ENCODE measurements around the gene EFNA2.
"Not testable (repeated sequence)": the region's sequence is repeated elsewhere in the genome, so short reads cannot be mapped to it uniquely, and the experiment has no call there.

Gene EFNA2

DNA sequence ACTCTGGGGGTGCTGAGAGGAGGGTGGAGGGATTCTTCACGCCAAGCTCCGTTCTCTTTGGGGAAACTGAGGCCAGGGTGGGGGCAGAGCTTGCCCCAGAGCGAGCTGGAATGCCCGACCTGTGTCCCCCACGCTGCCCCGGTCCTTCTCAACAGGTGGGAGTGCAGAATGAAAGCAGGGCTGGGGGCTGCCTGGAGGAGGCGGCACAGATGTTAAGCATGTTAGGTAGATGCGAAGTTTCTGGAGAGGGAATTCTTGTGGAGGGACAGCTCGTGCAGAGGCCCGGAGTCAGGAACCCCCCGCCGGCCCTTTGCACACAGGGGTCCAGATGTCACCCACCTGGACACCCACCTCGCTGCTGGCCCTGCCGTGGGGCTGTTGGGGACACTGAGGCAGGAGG lies 9.0 kb downstream of the EFNA2 start:
- DNase-seq: no peak

DNA sequence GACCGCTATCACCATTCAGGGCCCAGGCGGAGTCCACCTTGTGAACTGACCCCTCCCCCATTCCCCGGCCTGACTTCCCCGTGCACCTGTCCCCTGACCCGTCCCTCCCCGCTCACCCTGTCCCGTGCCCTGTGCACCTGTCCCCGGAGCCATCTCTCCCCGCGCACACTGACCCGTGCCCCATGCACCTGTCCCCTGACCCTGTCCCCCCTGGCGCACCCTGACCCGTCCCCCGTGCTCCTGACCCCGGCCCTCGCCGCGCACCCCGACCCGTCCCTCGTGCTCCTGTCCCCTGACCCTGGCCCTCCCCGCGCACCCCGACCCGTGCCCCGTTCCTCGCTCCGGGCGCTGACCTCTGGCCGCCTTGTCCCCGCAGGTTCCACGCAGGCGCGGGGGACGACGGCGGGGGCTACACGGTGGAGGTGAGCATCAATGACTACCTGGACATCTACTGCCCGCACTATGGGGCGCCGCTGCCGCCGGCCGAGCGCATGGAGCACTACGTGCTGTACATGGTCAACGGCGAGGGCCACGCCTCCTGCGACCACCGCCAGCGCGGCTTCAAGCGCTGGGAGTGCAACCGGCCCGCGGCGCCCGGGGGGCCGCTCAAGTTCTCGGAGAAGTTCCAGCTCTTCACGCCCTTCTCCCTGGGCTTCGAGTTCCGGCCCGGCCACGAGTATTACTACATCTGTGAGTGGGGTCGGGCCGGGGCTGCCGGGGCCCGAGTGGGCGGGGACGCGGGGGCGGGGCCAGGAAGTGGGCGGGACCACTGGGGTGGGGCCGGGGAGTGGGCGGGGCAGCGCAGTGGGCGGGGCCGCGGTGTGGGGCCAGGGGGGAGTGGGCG lies 9.7 kb downstream of the EFNA2 start:
- no peak for DNase-seq

GRCh38 chr19:1296078-1296477 lies 10.4 kb downstream of the EFNA2 start:
- no peak for DNase-seq

DNA sequence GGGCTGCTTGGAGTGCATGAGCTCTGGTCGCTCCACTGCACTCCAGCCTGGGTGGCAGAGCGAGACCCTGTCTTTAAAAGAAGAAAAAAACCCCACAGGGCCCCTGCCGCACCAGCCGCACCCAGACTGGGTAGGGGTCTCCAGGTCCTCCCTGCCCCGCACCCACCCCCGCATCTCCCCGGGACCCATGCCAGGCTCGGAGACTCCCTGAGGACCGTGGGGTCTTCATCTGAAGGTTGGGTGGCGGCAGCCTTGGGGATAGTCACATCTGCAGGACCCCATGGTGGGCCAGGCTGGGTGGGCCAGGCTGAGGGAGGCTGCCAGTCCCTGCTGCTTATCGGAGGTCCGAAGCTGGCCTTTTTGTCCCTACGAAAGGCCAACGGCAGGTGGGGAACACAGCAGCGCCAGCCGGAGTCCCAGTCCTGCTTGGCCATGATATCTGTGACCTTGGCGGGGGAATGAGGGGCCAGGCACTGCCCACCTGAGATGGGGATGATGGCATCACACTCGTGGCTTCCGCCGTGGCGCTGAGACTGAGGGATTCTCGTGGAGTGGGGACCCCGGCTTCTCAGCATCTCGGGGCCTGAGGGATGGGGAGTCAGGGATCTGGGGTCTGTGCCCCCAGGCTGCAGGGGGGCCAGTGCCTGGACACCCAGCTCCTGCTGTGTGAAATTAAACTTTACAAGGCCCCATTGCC lies 11.1 kb downstream of the EFNA2 start:
- DNase-seq: no peak

DNA sequence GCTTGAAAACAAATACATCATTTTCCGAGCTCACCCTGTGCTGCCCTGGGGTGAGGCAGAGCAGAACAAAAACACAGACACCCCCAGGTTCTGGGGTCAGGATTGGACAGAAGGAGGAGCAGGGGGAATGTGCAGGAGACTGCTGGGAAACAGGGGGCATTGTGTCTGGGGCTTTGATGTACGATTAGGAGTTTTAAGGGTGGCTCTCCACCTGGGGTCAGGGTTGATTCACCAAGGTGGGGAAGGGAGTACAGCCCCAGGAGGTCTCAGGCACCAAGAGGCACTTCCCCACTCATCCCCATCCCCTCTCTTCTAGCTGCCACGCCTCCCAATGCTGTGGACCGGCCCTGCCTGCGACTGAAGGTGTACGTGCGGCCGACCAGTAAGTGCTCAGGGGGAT lies 12.6 kb downstream of the EFNA2 start:
- DNase-seq: no peak

- DNase-seq: no peak
These were observed 14.1 kb downstream of the EFNA2 start for GRCh38 chr19:1299801-1300200.

DNA sequence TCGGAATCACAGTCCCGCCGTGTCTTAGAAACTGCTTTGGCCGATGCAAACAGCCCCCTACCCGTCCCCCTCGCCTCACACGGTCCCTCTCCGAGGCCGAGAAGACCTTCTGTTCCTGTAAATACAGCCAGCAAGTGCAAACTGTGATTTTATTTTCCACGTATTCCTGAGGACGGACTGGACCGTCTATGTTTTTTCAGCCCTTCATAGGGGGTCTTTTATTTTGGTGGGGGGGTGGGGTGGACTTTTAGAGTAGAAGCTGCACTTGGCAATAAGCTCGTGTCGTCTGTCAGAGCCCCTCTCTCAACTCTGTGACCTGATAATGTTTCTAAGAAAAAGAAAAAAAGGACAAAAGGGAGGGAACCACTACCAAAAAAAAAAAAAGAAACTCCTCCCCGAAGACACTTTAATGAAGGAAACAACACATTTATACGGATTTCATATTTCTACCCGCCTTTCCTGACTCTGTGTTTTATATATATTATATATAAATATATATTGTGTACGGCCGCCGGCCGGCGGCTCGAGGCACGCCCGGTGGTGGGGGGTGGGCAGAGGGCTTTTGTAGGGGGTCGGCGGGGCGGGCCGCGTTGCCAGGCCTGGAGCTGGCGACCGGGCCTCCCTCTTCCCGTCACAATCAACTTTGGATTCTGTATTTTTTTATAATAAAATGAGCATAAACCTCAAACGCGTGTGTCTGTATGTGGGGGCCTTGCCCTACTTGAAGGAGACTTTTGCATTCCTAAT lies 15.2 kb downstream of the EFNA2 start:
- no peak for DNase-seq

DNA sequence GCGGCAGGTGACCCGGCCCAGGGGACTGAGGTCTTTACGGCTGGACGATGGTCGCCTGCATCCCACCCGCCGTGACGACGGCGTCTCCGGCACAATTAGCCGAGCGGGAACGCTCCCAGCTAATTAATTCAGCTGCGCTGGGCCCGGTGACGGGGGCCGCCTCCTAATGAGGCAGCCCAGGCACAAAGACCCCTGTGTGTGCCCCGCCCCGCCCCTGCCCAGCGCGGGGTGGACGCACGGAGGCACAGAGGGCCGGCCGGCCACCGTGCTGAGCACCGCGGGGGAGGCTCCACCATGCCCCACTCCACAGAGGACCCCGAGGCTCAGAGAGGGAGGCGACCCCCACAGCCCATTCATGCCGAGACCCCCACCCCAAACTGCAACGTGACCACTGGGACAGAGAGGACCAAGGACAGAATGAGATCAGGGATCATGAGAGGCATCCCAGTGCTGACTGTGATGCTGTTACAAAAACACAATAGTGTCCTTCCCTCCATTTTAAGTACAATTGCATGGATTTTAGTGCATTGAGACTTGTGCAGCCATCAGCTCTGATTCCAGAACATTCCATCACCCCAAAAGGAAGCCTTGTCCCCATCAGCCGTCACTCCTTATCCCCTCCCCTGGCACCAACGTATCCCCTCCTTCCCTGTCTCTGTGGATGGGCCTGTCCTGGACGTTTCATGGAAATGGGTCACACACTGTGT lies 17.0 kb downstream of the EFNA2 start:
- peak in 54 of 58 donors; percentile 17 to 86 (median 62) for DNase-seq

DNA sequence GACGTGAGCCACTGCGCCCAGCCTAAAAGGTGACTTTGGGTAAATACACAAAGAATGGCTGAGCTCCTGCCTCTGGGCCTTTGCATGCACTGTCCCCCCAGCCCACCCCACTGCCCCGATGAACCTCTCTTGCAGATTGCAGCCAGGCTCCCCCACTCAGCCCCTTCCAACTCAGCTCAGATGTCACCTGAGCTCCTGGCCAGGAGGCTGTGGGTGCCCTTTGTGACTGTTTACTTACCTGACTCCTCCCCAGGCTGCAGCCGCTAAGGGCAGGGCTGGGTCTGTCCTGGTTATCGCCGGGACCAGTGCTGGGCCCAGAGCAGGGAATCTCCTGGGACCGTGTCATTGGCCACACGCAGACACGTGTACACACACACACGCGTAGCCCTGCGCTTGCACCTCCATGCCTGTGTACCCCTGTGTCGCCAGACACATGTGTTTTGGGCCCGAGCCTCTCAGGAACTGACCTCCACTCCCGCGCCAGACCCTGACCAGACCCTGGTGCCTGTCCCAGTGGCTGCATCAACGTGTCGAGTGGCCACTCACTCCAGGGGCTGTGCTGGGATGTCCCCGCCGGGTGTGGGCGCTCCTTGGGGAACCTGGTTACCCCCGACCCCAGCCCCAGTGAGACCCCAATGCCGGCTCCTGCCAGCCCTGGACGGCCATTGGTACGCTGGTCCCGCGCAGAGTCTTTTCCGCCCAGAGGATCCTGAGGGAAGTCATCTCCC lies 18.7 kb downstream of the EFNA2 start:
- DNase-seq: no peak

DNA sequence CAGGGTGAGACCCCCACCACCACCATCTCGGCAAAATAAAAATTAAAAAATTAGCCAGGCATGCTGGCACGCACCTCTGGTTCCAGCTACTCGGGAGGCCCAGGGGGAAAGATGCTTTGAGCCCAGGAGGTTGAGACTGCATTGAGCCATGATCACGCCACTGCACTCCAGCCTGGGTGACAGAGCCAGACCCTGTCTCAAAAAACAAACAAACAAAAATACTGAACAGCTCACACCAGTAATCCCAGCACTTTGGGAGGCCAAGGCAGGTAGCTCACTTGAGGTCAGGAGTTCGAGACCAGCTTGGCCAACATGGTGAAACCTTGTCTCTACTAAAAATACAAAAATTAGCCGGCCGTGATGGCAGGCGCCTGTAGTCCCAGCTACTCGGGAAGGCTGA lies 19.7 kb downstream of the EFNA2 start:
- not testable (repeated sequence) for DNase-seq

DNA sequence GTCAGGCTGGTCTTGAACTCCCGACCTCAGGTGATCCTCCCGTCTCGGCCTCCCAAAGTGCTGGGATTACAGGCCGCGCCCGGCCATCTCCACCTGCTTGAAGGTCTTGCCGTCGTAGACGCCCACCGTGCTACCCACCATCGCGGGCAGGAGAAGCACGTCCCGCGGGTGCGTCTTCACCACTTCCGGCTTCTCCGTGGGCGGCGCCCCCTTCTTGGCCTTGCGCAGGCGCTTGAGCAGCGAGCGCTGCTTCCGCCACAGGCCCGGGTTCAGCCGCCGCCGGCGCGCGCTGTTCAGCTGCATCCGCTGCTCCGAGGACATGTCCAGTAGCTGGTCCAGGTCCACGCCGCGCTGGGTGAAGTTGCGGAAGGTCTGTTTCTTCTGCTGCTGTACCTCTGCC lies 21.6 kb downstream of the EFNA2 start:
- DNase-seq: no peak

DNA sequence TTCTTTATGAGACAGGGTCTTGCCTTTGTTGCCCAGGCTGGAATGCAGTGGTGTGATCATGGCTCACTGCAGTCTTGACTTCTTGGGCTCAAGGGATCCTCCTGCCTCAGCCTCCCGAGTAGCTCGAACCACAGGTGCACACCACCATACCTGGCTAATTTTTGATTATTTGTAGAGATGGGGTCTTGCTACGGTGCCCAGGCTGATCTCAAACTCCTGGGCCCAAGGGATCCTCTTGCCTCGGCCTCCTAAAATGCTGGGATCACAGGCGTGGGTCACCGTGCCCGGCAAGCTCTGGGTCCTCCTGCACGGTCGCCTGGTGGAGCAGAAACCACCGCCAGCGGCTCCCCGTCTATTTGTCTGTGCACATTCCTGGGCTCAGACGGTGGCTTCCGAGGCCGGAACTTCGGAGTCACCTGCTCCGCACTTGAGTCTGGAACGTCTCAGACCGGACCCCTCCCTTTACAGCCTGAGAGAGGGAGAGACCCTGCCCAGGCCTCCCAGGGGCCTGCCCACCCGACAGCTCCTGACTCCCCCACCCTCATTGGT lies 22.2 kb downstream of the EFNA2 start:
- no peak for DNase-seq

DNA sequence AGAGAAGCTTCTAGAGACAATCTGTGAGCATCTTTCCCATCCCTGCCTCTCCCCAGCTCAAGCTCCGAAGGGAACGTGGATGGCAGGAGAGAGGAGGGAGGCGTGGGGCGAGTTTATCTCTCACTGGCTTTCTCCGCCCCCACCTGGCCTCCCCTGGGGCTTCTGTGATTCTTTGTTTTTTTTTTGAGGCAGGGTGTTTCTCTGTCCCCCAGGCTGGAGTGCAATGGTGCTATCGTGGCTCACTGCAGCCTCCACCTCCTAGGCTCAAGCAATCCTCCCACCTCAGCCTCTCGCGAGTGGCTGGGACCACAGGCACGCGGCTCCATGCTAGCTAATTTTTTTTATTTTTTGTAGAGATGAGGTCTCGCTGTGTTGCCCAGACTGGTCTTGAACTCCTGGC lies 23.0 kb downstream of the EFNA2 start:
- DNase-seq: no peak

GRCh38 chr19:1309977-1310852 lies 24.5 kb downstream of the EFNA2 start:
- DNase-seq: no peak

DNA sequence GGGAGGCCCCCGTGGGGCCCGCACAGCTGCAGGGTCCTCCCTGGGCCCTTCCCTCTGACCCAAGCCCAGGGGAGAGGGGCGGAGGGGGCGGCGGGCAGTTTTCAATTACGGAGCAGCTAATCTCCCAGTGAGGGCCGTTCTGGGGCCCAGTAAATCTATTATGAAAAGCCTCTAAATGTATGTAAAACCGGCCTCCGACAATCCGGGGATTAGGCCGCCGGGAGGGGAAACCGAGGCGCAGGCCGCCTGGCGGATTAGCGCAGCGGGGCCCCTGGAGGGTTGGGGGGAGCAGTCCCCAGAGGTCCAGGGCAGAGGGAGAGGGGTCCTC lies 25.1 kb downstream of the EFNA2 start:
- no peak for DNase-seq

- no peak for DNase-seq
These were observed 25.9 kb downstream of the EFNA2 start for GRCh38 chr19:1311543-1312091.

GRCh38 chr19:1312767-1313694 lies 27.4 kb downstream of the EFNA2 start:
- DNase-seq: no peak
